GM04503 (cell line): ENCODE data around the gene S100A16.
A peak's percentile ranks its signal among the peaks of the same experiment; 100 is the strongest.
"Not testable (repeated sequence)": the region's sequence is repeated elsewhere in the genome, so short reads cannot be mapped to it uniquely, and the experiment has no call there.

Experiments
- DNase-seq: peaks from one replicate; pipeline ENCODE4 v3.0.0-alpha.2; 2012; ENCODE audit warnings: low read depth

Gene S100A16

DNA sequence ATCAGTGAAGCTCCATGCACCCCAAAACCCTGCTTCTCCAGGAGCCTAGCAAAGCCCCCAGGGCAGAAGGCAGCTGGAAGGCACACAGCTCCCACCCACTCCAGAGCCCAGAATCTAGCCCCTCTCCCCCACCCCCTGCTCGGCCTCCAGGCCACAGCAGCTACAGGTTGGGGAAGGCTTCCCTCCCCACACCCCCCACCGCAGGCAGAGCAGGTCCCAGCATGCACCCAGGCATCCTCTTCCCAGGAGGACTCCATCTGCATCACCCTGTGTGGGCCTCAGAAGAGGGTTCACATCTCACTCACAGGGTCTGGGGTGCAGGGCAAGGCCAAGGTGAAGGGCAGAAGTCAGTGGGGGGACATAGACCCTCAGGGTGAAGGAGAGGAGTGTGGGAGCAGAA lies 2.5 kb upstream of the S100A16 start:
- no peak for DNase-seq

DNA sequence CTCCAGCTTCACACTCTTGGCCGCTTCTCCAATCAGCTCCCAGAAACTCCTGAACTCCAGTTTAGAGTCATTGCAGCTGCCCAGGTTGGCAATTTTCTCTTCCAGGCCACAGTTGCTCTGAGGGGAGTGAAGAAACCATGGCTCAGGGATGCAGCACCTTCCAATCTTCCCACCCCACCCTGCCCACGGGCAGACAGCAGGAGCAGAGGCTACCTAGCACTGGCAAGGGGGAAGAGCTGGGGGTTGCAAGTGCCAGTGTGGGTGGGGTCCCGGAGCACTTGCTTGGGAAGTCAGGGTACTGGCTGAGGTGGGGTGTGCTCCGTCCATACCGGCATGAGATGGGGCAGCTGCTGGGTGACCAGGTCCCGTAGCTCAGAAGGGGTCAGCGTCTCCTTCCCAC lies 2.0 kb upstream of the S100A16 start:
- DNase-seq, result no peak

DNA sequence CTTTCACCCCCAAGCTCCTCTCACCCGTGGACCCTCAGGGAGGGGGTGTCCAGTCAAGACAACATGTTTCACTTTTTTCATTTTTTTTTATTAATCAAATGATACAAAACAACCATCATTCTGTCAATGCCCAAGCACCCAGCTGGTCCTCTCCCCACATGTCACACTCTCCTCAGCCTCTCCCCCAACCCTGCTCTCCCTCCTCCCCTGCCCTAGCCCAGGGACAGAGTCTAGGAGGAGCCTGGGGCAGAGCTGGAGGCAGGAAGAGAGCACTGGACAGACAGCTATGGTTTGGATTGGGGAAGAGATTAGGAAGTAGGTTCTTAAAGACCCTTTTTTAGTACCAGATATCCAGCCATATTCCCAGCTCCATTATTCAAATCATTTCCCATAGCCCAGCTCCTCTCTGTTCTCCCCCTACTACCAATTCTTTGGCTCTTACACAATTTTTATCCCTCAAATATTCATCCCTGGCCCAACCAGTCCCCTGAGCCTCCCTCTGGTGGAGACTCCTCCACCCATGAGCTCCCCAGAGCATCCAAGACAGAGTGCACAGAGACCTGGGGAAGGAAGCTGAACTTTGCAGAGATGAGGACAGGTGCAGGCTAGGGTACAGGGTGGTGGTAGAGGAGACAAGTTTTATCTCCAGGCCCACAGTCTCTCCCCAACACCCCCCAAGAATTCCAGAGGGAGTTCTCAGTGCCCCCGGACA lies 1.4 kb upstream of the S100A16 start:
- DNase-seq, result no peak

DNA sequence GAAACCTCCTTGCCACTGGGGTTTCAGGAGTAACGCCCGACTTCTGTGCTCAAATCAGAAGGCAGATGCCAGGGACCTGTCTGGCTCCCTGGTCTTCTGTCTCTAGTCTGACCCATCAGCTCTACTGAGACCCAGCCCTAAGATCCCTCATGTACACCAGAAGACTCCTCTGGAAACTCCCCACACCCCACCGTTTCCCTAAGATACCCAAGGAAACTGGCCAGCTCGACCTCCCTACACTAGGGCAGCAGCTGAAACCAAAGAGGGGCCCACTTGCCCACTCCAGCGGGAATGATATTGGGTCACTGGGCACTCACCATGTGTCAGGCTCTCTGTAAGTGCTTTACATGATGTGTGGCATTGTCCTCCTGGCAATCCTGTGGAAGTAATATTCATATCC lies 469 bp upstream of the S100A16 start:
- DNase-seq, result no peak

DNA sequence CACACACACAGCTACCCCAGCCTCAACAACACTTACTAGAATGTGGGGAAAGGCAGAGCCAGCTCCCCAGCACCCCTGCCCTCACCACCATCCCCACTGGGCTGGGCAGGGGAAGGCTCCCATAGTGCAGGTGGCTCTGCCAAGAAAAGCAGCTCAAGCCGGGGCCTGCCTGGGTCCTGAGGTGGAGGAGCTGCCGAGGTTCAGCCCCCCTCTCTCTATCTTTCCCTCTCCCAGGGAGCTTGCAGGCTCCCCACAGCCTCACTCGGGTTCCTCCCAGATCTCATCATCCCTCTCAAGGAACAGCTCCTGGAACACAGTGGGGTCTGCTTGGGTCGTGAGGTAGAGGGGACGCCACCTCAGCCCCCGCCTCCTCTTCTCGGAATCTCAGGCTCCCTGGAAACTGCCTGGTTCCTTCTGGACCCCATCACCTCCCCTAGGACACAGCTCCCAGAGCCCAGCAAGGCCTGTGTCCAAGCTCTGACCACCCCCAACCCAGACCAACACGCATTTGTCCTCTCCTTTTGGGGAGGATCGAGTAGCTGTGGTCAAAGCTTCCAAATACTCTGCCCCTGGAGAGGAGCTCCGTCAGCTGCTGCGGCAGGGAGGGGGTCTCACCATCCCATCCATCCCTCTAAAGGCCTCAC lies 704 bp downstream of the S100A16 start:
- DNase-seq, result no peak

DNA sequence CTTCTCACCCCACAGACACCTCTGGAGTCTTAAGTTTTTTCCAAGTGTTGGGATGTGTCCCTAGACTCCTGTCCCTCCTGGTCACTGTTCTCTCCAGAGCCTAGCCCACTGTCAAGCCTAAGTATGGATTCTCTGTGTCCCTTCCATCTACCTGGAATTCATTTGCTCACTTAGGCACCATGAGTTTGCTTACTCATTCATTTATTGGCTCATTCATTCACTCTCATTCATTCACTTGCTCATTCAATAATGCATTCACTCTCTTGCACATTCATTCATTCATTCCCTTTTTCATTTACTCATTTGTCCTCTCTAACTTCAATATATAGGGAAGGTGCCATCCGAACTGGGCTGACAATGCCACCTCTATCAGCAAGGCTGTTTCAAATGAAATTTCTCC lies 1.6 kb downstream of the S100A16 start:
- DNase-seq, result no peak

DNA sequence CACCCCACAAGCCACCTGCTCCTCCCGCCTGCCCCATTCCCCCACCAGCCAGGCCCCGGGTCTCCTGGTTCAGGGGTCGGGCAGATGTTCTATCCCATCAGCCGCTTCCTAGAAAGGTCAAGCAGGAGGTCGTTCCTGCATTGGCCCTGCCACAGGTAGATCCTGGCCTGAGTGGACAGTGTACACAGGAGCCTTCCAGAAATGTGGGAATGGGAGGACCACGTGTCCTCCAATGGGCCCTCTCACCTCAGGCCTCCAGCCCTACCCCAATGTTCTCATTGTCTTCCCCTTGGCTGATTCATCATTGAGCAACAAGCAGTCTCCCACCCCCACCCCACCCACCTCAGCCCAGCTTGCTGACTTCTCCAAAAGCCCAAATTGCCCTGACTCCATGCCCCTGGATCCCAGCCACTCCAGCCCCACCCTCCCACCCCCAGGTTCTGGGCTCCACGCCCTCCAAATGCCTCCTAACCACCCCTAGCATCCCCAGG lies 2.1 kb downstream of the S100A16 start:
- DNase-seq, result no peak

DNA sequence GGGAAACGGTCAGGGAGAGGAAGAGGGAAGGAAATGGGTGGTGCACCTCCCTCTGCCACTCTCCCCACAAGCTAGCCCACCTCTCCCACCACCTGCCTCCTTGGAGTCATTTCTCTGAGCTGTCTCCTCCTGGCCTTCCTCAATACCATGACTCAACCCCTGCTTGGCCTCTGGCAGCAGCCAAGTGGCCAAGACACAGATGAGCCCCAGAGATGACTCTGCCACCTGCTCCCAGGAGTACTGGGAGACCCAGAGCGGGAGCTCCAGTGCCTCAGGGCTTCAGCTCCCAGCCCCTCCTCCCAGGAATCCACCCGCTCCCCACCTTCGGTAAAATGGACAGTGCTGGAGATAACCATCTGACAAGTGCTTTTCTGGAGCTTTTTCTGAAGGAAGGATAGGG lies 2.6 kb downstream of the S100A16 start:
- no peak for DNase-seq

DNA sequence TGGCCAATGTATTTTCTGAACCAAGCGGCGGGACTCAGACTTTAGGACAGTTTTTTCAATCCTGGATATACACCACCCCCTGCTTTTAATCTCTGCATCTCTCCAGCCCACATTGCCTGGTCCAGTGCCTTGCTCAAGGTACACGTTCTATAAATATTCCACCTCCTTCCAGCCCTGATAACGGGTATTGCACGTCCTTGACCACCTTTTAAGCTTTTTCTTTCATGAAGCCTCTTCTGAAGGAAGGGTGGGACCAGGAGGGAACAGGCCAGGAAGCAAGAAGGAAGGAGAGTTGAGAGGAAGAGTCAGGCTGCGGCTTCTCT lies 3.4 kb downstream of the S100A16 start:
- DNase-seq, result no peak

DNA sequence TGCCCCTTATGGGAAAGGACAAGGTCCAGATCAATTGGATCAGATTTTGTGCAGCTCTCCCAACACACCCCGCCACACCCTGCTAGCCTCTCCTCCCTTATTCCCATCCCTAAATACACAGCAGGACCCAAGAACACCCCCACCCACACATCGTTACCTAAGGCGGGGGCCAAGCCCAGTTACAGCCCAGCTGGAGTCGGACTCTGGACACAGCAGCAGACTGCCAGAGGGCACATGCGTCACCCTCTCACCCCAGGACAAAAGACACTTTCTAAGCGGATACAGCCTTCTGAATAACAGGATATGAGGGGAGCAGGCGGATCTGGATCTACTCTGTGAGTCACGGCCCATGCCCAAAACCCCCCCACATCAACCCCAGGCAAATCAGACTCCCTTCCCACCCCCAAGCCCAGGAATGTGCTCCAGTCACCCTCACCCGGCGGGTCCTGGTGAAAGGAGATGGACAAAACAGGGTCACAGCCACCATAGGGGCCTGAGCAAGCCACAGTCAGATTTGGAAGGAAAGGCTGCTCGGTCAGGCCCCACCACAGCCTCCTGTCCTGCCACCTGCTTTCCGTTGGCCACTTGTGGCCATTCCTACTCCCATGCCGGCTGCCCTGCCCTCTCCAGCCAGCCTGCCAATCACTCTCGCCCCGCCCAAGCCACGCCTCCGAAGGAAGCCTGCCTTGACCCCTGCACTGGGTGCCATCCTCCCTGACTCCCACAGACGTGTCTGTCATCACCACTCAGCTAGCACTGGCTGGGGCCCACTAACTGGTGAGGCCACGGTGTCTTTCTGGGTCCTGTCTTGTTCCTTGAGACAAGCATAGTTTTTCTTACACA lies 4.0 kb downstream of the S100A16 start:
- peak; percentile 82 for DNase-seq

DNA sequence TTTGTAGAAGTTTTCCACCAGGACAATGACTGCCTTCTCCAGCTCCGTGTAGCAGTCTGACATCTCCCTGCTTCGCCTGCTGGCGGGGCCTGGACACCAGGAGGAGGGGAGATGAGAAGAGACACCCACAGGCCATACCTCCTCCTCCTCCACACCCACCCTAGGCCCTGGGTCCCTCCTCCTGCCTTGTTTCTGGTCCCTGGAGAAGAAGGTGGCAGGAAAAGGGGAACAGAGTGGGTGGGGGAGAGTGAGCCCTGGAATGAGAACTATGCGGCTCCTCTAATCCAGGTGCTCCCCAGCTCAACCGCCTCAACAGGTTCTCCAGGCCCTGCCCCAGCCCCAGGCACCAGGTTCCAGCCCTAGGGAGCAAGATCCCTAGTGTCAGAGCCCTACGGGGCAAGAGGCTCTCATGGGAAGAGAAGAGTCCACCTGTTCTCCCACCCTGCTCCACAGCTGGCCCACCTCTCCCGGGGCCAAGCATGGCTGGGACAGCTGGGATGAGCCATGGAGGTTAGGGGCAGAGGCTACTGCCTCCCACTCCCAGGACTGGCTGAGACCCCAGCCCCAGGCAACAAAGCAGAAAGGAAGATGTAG lies 4.8 kb downstream of the S100A16 start:
- no peak for DNase-seq

DNA sequence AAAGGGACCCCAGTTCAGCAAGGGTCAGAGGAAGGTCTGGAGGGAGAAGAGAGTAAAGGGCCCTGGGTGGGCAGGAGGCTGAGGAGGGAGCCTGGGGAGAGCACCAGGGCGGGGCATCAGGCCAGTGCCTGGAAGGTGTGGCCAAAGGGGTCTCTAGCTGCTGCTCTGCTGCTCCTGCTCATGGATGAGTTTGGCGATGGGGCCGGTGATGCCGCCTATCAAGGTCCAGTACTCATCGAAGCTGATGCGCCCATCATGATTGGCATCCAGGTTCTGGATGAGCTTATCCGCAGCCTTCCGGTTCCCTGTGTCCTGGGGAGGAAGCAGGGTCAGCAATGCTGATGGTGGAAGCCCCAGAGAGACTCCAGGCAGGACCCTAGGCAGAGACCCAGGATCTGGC lies 5.6 kb downstream of the S100A16 start:
- DNase-seq, result no peak

DNA sequence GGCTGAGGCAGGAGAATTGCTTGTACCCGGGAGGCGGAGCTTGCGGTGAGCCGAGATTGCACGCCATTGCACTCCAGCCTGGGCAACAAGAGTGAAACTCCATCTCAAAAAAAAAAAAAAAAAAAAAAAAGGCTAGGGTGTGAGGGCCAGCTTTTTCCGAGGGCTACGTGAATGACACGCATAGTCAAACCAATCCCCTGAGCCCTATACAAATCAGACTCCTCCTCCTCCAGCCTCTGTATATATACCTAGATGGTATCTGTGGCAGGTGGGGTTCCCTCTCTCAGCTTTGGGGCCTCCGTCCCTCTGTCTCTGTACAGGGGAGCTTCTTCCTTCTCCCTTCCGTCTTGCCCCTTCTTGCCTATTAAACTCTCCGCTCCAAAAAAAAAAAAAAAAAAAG lies 6.7 kb downstream of the S100A16 start:
- no peak for DNase-seq

DNA sequence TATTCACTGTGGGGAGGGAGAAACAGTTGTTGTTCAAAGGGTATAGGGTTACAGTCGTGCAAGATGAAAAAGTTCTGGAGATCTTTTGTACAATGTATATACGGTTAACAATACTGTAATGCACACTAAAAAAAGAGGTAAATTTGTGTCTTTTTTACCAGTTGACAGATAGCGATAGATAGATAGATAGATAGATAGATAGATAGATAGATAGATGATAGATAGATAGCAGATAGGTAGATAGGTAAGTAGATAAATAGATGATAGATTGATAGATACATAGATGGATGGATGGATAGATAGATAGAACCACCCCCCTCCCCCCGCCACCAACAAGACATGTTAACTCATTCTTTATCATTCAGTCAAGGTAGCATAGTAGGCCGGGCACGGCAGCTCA lies 10.2 kb downstream of the S100A16 start:
- DNase-seq, result no peak

DNA sequence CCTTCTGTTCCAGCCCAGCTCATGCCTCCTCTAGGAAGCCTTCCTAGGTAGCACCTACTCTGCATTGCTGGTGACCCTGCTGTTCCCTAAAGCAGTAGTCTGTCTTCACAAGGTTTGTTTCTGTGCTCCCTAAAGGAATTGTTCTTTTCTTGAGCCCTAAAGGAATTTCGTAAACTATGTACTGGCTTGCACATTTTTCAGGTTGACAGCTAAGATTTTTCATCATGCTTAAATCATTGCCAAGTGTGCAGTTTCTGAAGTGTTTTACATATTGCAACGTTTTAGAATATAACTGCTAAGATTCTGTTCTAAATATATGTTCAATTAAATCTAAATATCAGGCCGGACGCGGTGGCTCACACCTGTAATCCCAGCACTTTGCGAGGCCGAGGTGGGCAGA lies 13.1 kb downstream of the S100A16 start:
- DNase-seq, result no peak

DNA sequence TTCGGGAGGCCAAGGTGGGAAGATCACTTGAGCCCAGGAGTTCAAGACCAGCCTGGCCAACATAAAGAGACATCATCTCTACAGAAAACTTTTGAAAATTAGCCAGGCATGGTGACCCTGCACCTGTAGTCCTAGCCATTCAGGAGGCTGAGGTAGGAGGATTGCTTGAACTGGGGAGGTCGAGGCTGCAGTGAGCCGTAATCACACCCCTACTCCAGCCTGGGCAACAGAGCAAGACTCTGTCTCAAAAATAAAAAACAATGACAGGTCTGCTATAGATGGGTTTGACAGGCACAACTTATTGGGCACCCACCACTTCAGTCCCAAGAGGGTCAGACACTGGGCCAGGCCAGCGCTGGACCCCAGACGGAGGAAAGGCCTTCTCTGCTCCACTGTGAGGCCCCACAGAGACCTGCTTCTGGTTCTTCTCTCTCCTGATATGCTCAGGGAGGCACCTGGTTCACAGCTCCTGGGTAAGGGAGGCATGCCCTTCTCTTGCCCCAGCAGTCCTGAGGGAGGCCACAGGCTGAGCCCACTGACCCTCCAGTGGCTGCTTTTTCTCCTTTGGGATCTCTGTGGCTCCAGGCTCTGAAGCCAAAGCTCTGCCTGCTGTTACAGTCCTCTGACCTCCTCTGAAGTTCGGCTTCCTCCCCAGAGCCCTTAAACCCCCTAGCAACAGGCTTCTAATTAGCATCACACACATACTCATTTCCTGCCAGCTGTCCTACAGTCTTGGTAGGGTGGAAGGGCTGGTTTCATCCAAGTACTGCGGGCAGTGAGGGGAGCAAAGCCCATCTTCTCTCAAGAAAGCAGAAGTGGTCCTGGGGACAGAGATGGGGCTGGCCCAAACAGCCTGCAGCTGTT lies 14.4 kb downstream of the S100A16 start:
- peak; percentile 33 for DNase-seq

DNA sequence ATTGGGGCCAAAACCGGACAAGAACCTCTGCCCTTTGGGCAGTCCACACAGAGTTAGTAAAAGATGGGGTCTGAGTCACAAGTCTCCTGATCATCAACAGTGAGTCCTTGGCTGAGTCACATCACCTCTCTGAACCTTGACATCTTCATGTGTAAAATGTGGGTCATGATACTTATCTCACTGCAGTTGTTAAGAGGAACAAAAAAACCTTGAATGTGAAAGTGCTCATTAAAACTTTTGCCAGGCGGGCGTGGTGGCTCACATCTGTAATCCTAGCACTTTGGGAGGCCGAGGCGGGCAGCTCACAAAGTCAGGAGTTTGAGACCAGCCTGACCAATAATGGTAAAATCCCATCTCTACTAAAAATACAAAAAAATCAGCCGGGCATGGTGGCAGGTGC lies 15.7 kb downstream of the S100A16 start:
- DNase-seq, result no peak

DNA sequence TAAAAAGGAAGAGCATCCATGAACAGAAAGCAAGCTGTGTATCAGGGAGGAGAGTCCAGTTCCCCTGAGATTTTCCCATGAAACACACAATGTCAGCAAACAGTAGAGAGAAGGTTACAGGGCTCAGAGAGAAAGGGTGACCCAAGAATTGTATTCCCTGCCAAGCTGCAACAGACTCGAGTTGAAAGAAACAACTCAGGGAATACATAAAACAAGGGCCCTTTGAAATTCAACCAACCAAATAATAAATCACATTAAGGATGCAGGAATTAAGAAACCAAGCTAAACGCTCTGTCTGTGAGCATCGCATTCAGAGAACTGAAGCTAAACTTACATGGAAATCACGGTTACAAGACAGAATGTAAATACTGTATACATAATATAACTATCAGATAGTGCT lies 20.2 kb downstream of the S100A16 start:
- DNase-seq, result no peak

DNA sequence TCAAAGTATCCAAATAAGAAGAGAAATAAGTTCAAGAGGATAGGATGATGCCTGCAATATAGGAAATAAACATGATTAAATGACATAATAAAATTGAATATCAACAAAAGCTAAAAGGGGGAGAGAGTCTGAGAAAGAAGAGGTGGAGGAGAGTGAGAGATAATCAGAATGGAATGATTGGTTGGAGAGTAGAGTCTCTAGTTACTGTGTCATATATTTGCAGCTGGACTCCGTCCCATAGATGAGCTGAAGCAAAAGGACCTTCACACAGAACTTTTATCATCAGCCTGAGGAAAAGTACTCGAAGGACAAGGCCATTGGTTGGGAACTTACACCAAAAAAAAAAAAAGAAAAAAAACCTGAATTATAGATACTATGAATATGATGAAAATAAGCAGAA lies 24.5 kb downstream of the S100A16 start:
- DNase-seq, result no peak

DNA sequence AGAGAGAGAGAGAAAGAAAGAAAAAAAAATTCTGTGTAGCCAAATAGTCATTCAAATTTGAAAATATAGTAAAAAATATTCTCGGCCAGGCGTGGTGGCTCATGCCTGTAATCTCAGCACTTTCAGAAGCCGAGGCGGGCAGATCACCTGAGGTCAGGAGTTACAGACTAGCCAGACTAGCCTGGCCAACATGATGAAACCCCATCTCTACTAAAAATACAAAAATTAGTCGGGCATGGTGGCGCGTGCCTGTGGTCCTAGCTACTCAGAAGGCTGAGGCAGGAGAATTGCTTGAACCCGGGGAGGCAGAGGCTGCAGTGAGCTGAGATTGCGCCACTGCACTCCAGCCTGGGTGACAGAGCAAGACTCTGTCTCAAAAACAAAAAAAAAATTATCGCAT lies 24.9 kb downstream of the S100A16 start:
- not testable (repeated sequence) for DNase-seq

DNA sequence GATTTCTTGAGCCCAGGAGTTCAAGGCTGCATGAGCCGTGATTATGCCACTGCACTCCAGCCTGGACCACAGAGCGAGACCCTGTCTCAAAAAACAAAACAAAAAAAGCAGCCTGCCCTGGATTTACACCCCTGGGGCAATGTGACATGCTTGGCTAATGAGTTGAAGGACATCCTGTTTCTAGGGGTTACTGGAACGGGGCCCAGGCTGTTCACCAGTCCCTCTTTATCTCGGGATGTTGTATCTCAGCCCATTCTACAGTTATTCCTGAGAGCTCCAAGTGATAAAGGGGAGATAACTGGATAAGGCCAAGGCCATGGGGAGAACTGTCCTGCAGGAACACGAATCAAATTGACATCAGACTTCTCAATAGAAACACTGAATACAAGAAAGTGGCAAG lies 25.6 kb downstream of the S100A16 start:
- DNase-seq, result no peak

DNA sequence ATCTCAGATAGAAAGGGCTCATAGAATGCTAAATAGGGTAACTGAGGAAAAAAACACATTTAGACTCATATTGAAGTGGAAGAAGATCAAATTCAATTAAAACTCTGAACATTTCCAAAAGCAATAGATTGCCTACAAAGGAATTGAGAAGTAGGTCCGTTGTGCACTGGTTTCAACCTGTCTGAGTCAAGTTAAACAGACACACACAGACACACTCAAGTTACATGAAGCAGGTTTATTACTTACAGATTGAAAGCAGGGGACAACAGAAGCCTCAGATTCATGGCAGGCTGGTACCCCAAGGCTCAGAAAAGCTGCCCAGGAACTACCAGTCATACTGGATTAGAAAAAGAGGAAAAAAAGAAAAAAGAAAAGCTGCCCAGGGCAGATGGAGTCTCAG lies 26.6 kb downstream of the S100A16 start:
- DNase-seq, result no peak
